ENCODE results near the gene TMEM200A.

TMEM200A gene

DNA sequence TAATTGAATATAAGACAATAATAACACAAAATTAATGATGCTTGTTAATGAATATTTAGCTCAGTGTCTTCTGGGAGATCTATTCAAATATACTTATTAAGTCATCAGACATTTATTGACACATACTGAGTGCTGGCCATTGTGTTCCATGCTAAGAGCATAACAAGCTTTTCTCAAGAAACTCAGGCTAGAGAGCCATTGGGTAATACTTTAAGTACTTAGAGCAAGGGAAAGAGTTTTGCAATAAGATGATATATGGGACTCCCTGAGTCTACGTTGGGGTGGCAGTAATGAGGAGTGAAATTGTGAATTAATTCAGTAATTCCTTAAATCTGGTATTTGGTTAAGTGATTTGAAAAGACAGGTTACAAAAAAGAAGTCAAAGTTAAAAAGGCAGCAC, 11.1 kb downstream of the TMEM200A start:
- Histone ChIP-seq H3K27me3 (ENCODE audit: control insufficient read depth in 5 of 5, insufficient read depth in 4 of 5, low read length in 5 of 5) (no peaks in the 10 kb centered on the region), H3K4me3 (ENCODE audit: low read depth in 1 of 5, low read length in 5 of 5) (no peak overlapping the region), H3K27ac (ENCODE audit: low read depth, low read length) (no peak overlapping the region), H3K36me3 (ENCODE audit: control insufficient read depth in 5 of 5, insufficient read depth in 5 of 5, low read length in 5 of 5) (no peaks in the 10 kb centered on the region), H3K9ac (ENCODE audit: low read length in 5 of 5) (no peak overlapping the region), H3K9me3 (ENCODE audit: control insufficient read depth in 5 of 5, low read length in 5 of 5) (no peaks in the 10 kb centered on the region), H3K4me1 (ENCODE audit: control insufficient read depth in 5 of 5, insufficient read depth in 5 of 5, low read length in 5 of 5) (peaks cover 0 to 2% (median 0%) of the 10 kb centered on the region in 5 donors)

GRCh38 chr6:130377371-130377770, 11.6 kb downstream of the TMEM200A start:
- Histone ChIP-seq H3K27me3 (ENCODE audit: control insufficient read depth in 5 of 5, insufficient read depth in 4 of 5, low read length in 5 of 5) (no peaks in the 10 kb centered on the region), H3K4me1 (ENCODE audit: control insufficient read depth in 5 of 5, insufficient read depth in 5 of 5, low read length in 5 of 5) (peaks cover 0 to 2% (median 0%) of the 10 kb centered on the region in 5 donors), H3K9ac (ENCODE audit: low read length in 5 of 5) (no peak overlapping the region), H3K4me3 (ENCODE audit: low read depth in 1 of 5, low read length in 5 of 5) (no peak overlapping the region), H3K27ac (ENCODE audit: low read depth, low read length) (no peak overlapping the region), H3K36me3 (ENCODE audit: control insufficient read depth in 5 of 5, insufficient read depth in 5 of 5, low read length in 5 of 5) (no peaks in the 10 kb centered on the region), H3K9me3 (ENCODE audit: control insufficient read depth in 5 of 5, low read length in 5 of 5) (no peaks in the 10 kb centered on the region)

DNA sequence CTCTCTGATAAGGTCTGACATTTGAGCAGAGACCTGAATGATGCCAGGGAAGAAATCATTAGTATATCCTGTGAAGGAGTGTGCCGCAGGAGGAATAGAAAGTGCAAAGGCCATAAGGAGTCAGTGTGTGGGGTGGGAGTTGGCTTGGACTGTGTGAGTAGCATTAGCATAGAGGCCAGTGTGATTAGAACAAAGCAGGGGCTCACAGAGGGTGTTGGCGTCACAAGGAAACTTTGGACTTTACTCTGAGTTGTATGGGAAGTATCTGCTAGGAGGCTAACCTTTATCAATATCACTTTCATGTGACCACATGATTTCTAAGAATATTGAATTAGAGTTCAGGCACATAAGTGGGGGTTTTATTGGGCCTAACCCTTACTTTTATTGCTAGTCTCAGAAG, 12.1 kb downstream of the TMEM200A start:
- H3K9ac ChIP-seq (ENCODE audit: low read length in 5 of 5), result no peak overlapping the region
- no peak overlapping the region for H3K4me3 ChIP-seq (ENCODE audit: low read depth in 1 of 5, low read length in 5 of 5)
- no peak overlapping the region for H3K27ac ChIP-seq (ENCODE audit: low read depth, low read length)
- no peaks in the 10 kb centered on the region for H3K9me3 ChIP-seq (ENCODE audit: control insufficient read depth in 5 of 5, low read length in 5 of 5)
- no peaks in the 10 kb centered on the region for H3K36me3 ChIP-seq (ENCODE audit: control insufficient read depth in 5 of 5, insufficient read depth in 5 of 5, low read length in 5 of 5)
- H3K4me1 ChIP-seq (ENCODE audit: control insufficient read depth in 5 of 5, insufficient read depth in 5 of 5, low read length in 5 of 5), result peaks cover 0 to 2% (median 0%) of the 10 kb centered on the region in 5 donors
- H3K27me3 ChIP-seq (ENCODE audit: control insufficient read depth in 5 of 5, insufficient read depth in 4 of 5, low read length in 5 of 5), result no peaks in the 10 kb centered on the region

DNA sequence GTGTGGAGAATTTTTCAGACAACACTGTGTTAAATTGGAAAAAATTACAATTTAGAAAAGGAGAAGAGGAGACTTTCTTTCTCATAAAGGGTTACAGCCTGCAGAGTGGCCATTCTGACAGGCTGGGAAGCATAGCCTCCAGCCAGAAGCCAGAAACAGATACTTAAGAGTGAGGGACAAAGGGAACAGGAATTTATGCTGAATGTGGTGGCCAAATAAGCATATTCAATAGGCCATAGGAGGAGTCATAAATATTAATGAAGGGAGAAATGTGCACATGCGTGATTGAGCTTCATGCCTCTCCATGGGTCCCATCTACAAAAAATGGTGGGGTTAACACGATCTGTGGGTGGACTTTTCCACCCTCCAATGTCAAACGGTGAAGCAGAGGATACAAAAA, 13.4 kb downstream of the TMEM200A start:
- Histone ChIP-seq H3K36me3 (ENCODE audit: control insufficient read depth in 5 of 5, insufficient read depth in 5 of 5, low read length in 5 of 5) (no peaks in the 10 kb centered on the region), H3K4me1 (ENCODE audit: control insufficient read depth in 5 of 5, insufficient read depth in 5 of 5, low read length in 5 of 5) (peaks cover 0 to 2% (median 0%) of the 10 kb centered on the region in 5 donors), H3K9ac (ENCODE audit: low read length in 5 of 5) (no peak overlapping the region), H3K27me3 (ENCODE audit: control insufficient read depth in 5 of 5, insufficient read depth in 4 of 5, low read length in 5 of 5) (no peaks in the 10 kb centered on the region), H3K27ac (ENCODE audit: low read depth, low read length) (no peak overlapping the region), H3K4me3 (ENCODE audit: low read depth in 1 of 5, low read length in 5 of 5) (no peak overlapping the region), H3K9me3 (ENCODE audit: control insufficient read depth in 5 of 5, low read length in 5 of 5) (no peaks in the 10 kb centered on the region)

DNA sequence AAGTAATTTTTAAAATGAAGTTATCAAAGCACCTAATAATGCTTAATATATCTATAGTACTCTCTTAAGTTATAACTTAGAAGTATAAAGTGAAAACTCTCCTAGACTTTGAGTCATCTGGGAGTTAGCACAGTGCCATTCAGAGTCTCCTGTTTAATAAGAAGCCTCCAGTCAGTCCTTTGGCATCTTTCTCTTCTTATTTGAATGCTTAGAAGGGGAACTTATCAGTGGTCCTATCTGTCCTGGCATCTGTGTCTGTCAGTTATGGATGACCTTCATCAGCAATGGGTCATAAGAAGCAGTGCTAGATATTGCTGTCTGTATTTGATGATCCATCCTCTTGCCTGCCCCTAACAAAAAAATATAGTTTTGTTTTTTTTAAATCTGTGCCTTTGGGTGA, 15.2 kb downstream of the TMEM200A start:
- no peaks in the 10 kb centered on the region for H3K36me3 ChIP-seq (ENCODE audit: control insufficient read depth in 5 of 5, insufficient read depth in 5 of 5, low read length in 5 of 5)
- no peaks in the 10 kb centered on the region for H3K27me3 ChIP-seq (ENCODE audit: control insufficient read depth in 5 of 5, insufficient read depth in 4 of 5, low read length in 5 of 5)
- no peak overlapping the region for H3K4me3 ChIP-seq (ENCODE audit: low read depth in 1 of 5, low read length in 5 of 5)
- no peaks in the 10 kb centered on the region for H3K9me3 ChIP-seq (ENCODE audit: control insufficient read depth in 5 of 5, low read length in 5 of 5)
- H3K4me1 ChIP-seq (ENCODE audit: control insufficient read depth in 5 of 5, insufficient read depth in 5 of 5, low read length in 5 of 5), result peaks cover 0 to 2% (median 0%) of the 10 kb centered on the region in 5 donors
- H3K9ac ChIP-seq (ENCODE audit: low read length in 5 of 5), result no peak overlapping the region
- no peak overlapping the region for H3K27ac ChIP-seq (ENCODE audit: low read depth, low read length)

- Histone ChIP-seq H3K27ac (ENCODE audit: low read depth, low read length) (no peak overlapping the region), H3K4me3 (ENCODE audit: low read depth in 1 of 5, low read length in 5 of 5) (no peak overlapping the region), H3K27me3 (ENCODE audit: control insufficient read depth in 5 of 5, insufficient read depth in 4 of 5, low read length in 5 of 5) (no peaks in the 10 kb centered on the region), H3K9me3 (ENCODE audit: control insufficient read depth in 5 of 5, low read length in 5 of 5) (no peaks in the 10 kb centered on the region), H3K36me3 (ENCODE audit: control insufficient read depth in 5 of 5, insufficient read depth in 5 of 5, low read length in 5 of 5) (no peaks in the 10 kb centered on the region), H3K9ac (ENCODE audit: low read length in 5 of 5) (no peak overlapping the region), H3K4me1 (ENCODE audit: control insufficient read depth in 5 of 5, insufficient read depth in 5 of 5, low read length in 5 of 5) (peaks cover 0 to 2% (median 0%) of the 10 kb centered on the region in 5 donors)
These were observed 15.9 kb downstream of the TMEM200A start for GRCh38 chr6:130381459-130382380.

DNA sequence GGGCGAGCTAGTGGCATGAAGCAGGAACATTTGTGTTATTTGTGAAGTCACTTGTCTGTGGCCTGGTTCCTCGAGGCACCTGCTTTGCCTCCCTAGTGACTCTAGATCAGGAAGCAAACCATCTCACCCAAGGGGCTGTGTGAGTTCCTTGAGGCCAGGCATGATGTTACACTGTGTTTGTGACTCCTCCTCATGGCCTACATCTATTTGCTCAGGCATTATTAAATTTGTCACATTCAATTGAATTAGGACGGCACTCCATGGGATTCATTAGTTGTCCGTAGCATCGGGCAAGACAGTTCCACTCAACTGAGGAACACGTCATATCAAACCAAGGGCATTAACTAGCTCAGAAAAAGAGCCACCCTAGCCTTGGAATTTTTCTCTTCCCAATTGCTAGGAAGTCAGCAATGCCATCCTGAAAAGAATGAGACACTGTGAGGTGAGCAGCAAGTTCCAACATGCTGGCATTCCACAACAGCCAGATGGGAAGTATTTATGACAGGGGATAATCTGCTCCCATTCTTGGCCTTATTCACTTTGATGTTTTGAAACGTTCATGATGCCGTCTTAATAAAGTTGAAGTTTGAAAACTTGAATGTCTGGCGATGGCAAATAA, 17.2 kb downstream of the TMEM200A start:
- Histone ChIP-seq H3K9ac (ENCODE audit: low read length in 5 of 5) (no peak overlapping the region), H3K27me3 (ENCODE audit: control insufficient read depth in 5 of 5, insufficient read depth in 4 of 5, low read length in 5 of 5) (no peaks in the 10 kb centered on the region), H3K27ac (ENCODE audit: low read depth, low read length) (no peak overlapping the region), H3K36me3 (ENCODE audit: control insufficient read depth in 5 of 5, insufficient read depth in 5 of 5, low read length in 5 of 5) (no peaks in the 10 kb centered on the region), H3K4me1 (ENCODE audit: control insufficient read depth in 5 of 5, insufficient read depth in 5 of 5, low read length in 5 of 5) (peaks cover 0 to 2% (median 0%) of the 10 kb centered on the region in 5 donors), H3K9me3 (ENCODE audit: control insufficient read depth in 5 of 5, low read length in 5 of 5) (no peaks in the 10 kb centered on the region), H3K4me3 (ENCODE audit: low read depth in 1 of 5, low read length in 5 of 5) (no peak overlapping the region)

GRCh38 chr6:130385064-130385695, 19.4 kb downstream of the TMEM200A start:
- no peaks in the 10 kb centered on the region for H3K9me3 ChIP-seq (ENCODE audit: control insufficient read depth in 5 of 5, low read length in 5 of 5)
- H3K27me3 ChIP-seq (ENCODE audit: control insufficient read depth in 5 of 5, insufficient read depth in 4 of 5, low read length in 5 of 5), result no peaks in the 10 kb centered on the region
- no peak overlapping the region for H3K9ac ChIP-seq (ENCODE audit: low read length in 5 of 5)
- H3K36me3 ChIP-seq (ENCODE audit: control insufficient read depth in 5 of 5, insufficient read depth in 5 of 5, low read length in 5 of 5), result no peaks in the 10 kb centered on the region
- H3K27ac ChIP-seq (ENCODE audit: low read depth, low read length), result no peak overlapping the region
- H3K4me3 ChIP-seq (ENCODE audit: low read depth in 1 of 5, low read length in 5 of 5), result no peak overlapping the region
- H3K4me1 ChIP-seq (ENCODE audit: control insufficient read depth in 5 of 5, insufficient read depth in 5 of 5, low read length in 5 of 5), result peaks cover 0 to 2% (median 0%) of the 10 kb centered on the region in 5 donors

DNA sequence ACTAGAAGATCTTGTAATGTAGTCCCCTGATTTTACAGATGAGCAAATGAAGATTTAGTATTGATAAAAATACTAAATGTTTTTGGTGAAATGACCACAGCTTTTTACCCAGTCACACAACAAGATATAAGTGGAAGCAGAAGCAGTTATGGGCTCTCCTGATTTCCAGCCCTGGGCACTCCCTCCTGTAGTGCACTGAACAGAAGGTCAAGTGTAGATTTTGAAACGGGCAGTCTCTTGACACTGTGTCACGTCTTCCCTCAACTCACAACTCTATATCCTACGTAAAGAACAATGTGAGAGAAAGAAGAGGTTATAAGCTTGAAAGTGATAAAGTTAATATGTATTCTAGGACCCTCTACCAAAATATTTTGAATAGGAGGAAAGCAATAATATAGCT, 23.3 kb downstream of the TMEM200A start:
- Histone ChIP-seq H3K4me1 (ENCODE audit: control insufficient read depth in 5 of 5, insufficient read depth in 5 of 5, low read length in 5 of 5) (no peaks in the 10 kb centered on the region), H3K4me3 (ENCODE audit: low read depth in 1 of 5, low read length in 5 of 5) (no peak overlapping the region), H3K36me3 (ENCODE audit: control insufficient read depth in 5 of 5, insufficient read depth in 5 of 5, low read length in 5 of 5) (no peaks in the 10 kb centered on the region), H3K9ac (ENCODE audit: low read length in 5 of 5) (no peak overlapping the region), H3K27ac (ENCODE audit: low read depth, low read length) (no peak overlapping the region), H3K27me3 (ENCODE audit: control insufficient read depth in 5 of 5, insufficient read depth in 4 of 5, low read length in 5 of 5) (no peaks in the 10 kb centered on the region), H3K9me3 (ENCODE audit: control insufficient read depth in 5 of 5, low read length in 5 of 5) (no peaks in the 10 kb centered on the region)

- no peaks in the 10 kb centered on the region for H3K27me3 ChIP-seq (ENCODE audit: control insufficient read depth in 5 of 5, insufficient read depth in 4 of 5, low read length in 5 of 5)
- H3K27ac ChIP-seq (ENCODE audit: low read depth, low read length), result no peak overlapping the region
- H3K36me3 ChIP-seq (ENCODE audit: control insufficient read depth in 5 of 5, insufficient read depth in 5 of 5, low read length in 5 of 5), result no peaks in the 10 kb centered on the region
- no peaks in the 10 kb centered on the region for H3K4me1 ChIP-seq (ENCODE audit: control insufficient read depth in 5 of 5, insufficient read depth in 5 of 5, low read length in 5 of 5)
- no peak overlapping the region for H3K9ac ChIP-seq (ENCODE audit: low read length in 5 of 5)
- no peaks in the 10 kb centered on the region for H3K9me3 ChIP-seq (ENCODE audit: control insufficient read depth in 5 of 5, low read length in 5 of 5)
- H3K4me3 ChIP-seq (ENCODE audit: low read depth in 1 of 5, low read length in 5 of 5), result no peak overlapping the region
These were observed 25.1 kb downstream of the TMEM200A start for GRCh38 chr6:130390890-130391289.
